Fibroblast of the aortic adventitia (primary cell): ENCODE data around the gene EYS. TPM values are rescaled to one million over a fixed set of nuclear protein-coding genes. Genes with fewer than 3 reads are reported as not detected.

ENCODE experiments used
- DNase-seq: peaks from one replicate; pipeline ENCODE4 v3.0.0-alpha.2; 2010; ENCODE audit warnings: low read depth
- H3K4me3 ChIP-seq: 2 replicates; pipeline ENCODE4 v1.5.1; 2011; ENCODE audit warnings: low read depth, mild to moderate bottlenecking, control low read depth, low read length, moderate library complexity
- total RNA-seq: library from RNA; depleted of rRNA; stranded (reverse); fragments of >200 nt; gene quantifications from 2 replicates; pipeline ENCODE4 v1.2.3, GENCODE V29; 2012; ENCODE audit warnings: low replicate concordance
- TF ChIP-seq, protein P1 (sequence below): IDR thresholded peaks from 2 replicates; pipeline ENCODE4 v1.5.1; 2011; ENCODE audit warnings: mild to moderate bottlenecking, low read length, control low read depth, inconsistent platforms; ENCODE audit not compliant: insufficient read depth

Gene EYS
- total RNA-seq, 1 donor = 0.09 TPM

DNA sequence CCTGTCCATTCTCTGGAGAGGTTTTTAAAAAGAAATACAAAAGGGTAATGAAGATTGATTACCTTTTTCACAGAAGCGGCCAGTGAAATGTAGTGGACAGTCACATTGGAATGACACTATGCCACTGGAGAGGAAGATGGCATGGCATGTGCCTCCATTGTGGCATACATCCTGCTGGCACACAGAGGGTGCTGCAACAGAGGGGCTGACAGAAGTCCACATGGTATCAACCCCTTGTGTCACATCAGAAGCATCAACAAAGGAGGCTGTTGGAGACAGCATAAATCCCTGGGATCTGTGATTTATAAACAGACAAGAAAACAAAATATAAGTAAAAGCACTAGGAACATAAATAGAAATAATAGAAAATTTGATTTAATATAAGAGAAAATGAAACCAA, 1476.5 kb downstream of the EYS start:
- H3K4me3 ChIP-seq = no peak overlapping the region
- TF ChIP-seq, protein P1, sequence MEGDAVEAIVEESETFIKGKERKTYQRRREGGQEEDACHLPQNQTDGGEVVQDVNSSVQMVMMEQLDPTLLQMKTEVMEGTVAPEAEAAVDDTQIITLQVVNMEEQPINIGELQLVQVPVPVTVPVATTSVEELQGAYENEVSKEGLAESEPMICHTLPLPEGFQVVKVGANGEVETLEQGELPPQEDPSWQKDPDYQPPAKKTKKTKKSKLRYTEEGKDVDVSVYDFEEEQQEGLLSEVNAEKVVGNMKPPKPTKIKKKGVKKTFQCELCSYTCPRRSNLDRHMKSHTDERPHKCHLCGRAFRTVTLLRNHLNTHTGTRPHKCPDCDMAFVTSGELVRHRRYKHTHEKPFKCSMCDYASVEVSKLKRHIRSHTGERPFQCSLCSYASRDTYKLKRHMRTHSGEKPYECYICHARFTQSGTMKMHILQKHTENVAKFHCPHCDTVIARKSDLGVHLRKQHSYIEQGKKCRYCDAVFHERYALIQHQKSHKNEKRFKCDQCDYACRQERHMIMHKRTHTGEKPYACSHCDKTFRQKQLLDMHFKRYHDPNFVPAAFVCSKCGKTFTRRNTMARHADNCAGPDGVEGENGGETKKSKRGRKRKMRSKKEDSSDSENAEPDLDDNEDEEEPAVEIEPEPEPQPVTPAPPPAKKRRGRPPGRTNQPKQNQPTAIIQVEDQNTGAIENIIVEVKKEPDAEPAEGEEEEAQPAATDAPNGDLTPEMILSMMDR = no peak
- no peak for DNase-seq

DNA sequence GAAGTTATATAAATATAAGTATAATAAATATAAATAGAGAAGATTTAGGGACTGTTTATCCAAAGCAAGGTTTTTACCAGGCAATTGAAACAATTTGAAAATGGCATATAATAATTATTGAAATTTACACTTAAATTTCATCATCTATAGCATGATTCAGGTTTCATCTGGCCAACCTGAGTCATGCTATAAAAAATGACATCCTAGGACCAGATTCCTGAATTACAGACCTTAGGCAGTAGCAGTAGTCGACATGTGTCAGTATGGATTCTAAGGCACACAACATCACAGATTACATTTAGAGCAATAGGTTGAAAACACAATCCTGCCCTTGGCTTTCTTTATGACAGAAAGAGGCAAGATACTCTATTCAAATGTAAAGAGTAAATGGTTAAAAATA, 1479.2 kb downstream of the EYS start:
- TF ChIP-seq, protein P1 = no peak

DNA sequence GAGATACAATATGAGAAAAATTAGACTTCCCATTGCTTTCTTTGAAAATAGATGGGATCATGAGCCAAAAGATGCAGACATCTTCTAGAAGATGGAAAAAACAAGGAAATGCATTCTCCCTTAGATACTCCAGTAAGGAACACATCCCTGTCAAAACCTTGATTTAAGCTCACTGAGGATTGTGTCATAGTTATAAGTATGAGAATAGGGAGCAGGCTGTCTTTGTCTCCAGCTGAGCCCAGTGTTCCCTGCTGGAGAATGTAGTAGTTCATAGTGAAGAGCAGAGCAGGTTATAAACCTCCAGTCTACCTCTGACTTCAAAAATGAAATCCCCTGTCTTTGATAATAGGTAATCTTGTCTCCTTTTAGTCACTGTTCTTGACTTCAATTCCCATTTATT, 1481.5 kb downstream of the EYS start:
- no peak for DNase-seq
- TF ChIP-seq, protein P1 = no peak

More for the DNA sequence above, 1479.2 kb downstream of the EYS start:
- H3K4me3 ChIP-seq = no peak overlapping the region
- no peak for DNase-seq

DNA sequence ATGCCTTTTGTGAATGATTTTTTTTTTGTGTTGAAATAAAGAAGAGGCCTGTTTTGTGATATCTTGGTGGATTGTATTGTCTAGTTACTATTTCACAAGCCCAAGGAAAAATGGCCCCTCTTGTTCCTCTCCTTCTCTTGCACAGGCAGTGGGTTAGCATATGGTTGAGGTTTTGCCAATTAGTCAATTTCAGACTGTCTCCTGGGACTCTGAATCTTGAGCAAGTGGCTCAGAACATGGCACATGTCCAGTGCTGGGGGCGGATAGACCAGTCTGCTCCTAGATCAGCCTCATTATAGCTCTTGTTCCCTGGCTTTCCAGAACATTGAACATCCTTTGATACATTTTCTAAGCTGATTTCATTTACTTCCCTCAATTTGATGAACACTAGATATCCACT, 1482.2 kb downstream of the EYS start:
- DNase-seq = peak; percentile 54
- TF ChIP-seq, protein P1 = no peak
- H3K4me3 ChIP-seq = no peak overlapping the region

More for the DNA sequence above, 1481.5 kb downstream of the EYS start:
- H3K4me3 ChIP-seq = no peak overlapping the region

DNA sequence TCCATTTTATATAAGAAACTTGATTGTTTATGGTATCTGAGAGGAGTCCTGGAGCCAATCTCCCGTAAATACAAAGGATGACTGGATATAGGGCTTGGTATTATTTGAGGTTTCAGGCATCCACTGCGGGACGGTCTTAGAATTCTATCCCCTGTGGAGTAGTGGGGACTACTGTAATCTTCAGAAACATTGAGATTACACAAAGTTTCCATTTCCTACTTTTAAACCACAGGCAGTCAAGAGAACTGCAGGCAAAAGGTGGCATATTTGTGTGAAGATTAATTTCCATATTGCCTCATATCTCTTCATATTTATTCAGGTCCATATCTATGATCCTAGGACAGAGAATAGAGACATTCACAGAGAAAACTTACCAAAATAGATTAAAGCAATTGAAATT, 1485.2 kb downstream of the EYS start:
- TF ChIP-seq, protein P1 = no peak
- H3K4me3 ChIP-seq = no peak overlapping the region
- DNase-seq = no peak

DNA sequence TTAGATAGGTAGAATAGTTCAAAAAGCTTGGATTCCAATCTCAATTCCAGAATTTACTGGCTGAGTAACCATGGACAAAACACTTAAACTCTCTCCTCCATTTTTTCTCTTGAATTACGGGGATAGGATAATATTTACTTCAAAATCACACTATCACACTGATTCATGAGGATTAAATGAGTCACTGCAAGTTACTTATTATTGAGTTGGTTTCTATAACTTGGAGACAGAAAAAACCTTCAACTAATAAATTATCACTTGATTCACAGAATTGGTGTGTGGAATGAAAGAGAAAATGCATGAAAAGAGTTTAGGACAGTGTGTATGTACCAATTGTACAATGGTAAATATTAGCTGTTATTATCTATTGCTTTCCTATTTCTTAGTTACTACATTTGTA, 1486.2 kb downstream of the EYS start:
- no peak overlapping the region for H3K4me3 ChIP-seq
- no peak for DNase-seq
- TF ChIP-seq, protein P1 = no peak
